K562 (cell line): ENCODE data around the gene HMOX2. TPM values are rescaled to one million over a fixed set of nuclear protein-coding genes. Genes with fewer than 3 reads are reported as not detected.

Experiments
- CBFB ChIP-seq: sonication (generic); formaldehyde crosslinking; IDR thresholded peaks from 2 replicates; pipeline ENCODE4 v1.4.0; 2020; ENCODE audit warnings: mild to moderate bottlenecking, missing genetic modification reagents
- ETV5 ChIP-seq: sonication (generic); formaldehyde crosslinking; IDR thresholded peaks from 2 replicates; pipeline ENCODE4 v1.4.0; 2020; ENCODE audit warnings: low read depth, mild to moderate bottlenecking, missing genetic modification reagents
- ILF3 ChIP-seq: fragments of 450-650 bp; IDR thresholded peaks from 2 replicates; pipeline ENCODE4 v1.6.1; 2018; ENCODE audit warnings: antibody characterized with exemption, mild to moderate bottlenecking, moderate library complexity, borderline replicate concordance
- JUNB ChIP-seq: fragments of 450-650 bp; formaldehyde crosslinking; conservative IDR thresholded peaks from 2 replicates; pipeline ENCODE4 v1.4.0; 2020; ENCODE audit warnings: mild to moderate bottlenecking
- KDM1A ChIP-seq, 2 experiments: fragments of 450-650 bp; IDR thresholded peaks; 2 replicates each; pipeline ENCODE4 v1.6.1; 2016; ENCODE audit warnings: mild to moderate bottlenecking in 2 of 2
- PCBP1 ChIP-seq: fragments of 200-400 bp; formaldehyde crosslinking; IDR thresholded peaks from 2 replicates; pipeline ENCODE4 v1.6.1; 2018; ENCODE audit warnings: mild to moderate bottlenecking, low read depth, low read length; ENCODE audit not compliant: poor library complexity, severe bottlenecking
- PML ChIP-seq: IDR thresholded peaks from 2 replicates; pipeline ENCODE4 v1.6.1; 2012; ENCODE audit warnings: low read length, inconsistent platforms
- RCOR1 ChIP-seq, 2 experiments: IDR thresholded peaks; 2 replicates each; pipeline ENCODE4 v1.6.1; 2012; ENCODE audit warnings: low read depth in 2 of 2, low read length in 2 of 2, borderline replicate concordance in 1 of 2, improper control_type of control experiment in 1 of 2
- RFX1 ChIP-seq: fragments of 450-650 bp; IDR thresholded peaks from 2 replicates; pipeline ENCODE4 v1.6.1; 2016; ENCODE audit warnings: mild to moderate bottlenecking, moderate library complexity
- SMARCA5 ChIP-seq: fragments of 450-650 bp; IDR thresholded peaks from 2 replicates; pipeline ENCODE4 v1.6.1; 2016
- STAT5A ChIP-seq: IDR thresholded peaks from 2 replicates; pipeline ENCODE4 v1.6.1; 2012; ENCODE audit warnings: low read length, inconsistent platforms, borderline replicate concordance
- ZKSCAN1 ChIP-seq: fragments of 150-350 bp; IDR thresholded peaks from 2 replicates; pipeline ENCODE4 v1.6.1; 2016; ENCODE audit warnings: low read depth, low read length
- ZNF175 ChIP-seq: fragments of 200-800 bp; sonication (Bioruptor generic); IDR thresholded peaks from 2 replicates; pipeline ENCODE4 v1.6.1; 2016; ENCODE audit warnings: low read depth, mild to moderate bottlenecking, missing genetic modification characterization, missing compliant biosample characterization
- ZNF212 ChIP-seq: fragments of 450-650 bp; formaldehyde crosslinking; IDR thresholded peaks from 2 replicates; pipeline ENCODE4 v1.4.0; 2020; ENCODE audit warnings: mild to moderate bottlenecking
- ZNF41 ChIP-seq: fragments of 250-450 bp; sonication (Bioruptor Pico); conservative IDR thresholded peaks from 2 replicates; pipeline ENCODE4 v1.4.0; 2020; ENCODE audit warnings: mild to moderate bottlenecking
- ZNF586 ChIP-seq: fragments of 450-650 bp; formaldehyde crosslinking; conservative IDR thresholded peaks from 2 replicates; pipeline ENCODE4 v1.4.0; 2020; ENCODE audit warnings: mild to moderate bottlenecking, moderate library complexity
- polyA plus RNA-seq, 8 experiments: library from polyadenylated mRNA; depleted of rRNA in 4 of 8; stranded (reverse) in 5 of 8; unstranded in 3 of 8; fragments of >200 nt; fragmentation: Nextera tagmentation in 2 of 8; fragmentation: Illumina TruSeq in 1 of 8; extraction: Ambion mirVana in 2 of 8; extraction: Trizol in 1 of 8; gene quantifications; 2 replicates each; pipeline versions ENCODE4 v1.2.1 to v1.2.3, GENCODE V29; 2011 to 2014; ENCODE audit warnings: inconsistent platforms in 1 of 8, missing spikeins in 1 of 8
- total RNA-seq, 7 experiments: library from RNA; depleted of rRNA in 6 of 7; stranded (reverse); fragments of >200 nt in 6 of 7; fragmentation: Illumina TruSeq in 2 of 7; extraction: Trizol in 2 of 7; gene quantifications; 2 replicates each; pipeline versions ENCODE4 v1.2.1 to v1.2.3, GENCODE V29; 2011 to 2021; ENCODE audit warnings: low replicate concordance in 1 of 7
- TF ChIP-seq, protein P1 (sequence below): sonication (generic); formaldehyde crosslinking; IDR thresholded peaks from 2 replicates; pipeline ENCODE4 v1.5.0; 2020; ENCODE audit warnings: missing genetic modification reagents
- TF ChIP-seq, protein P2 (sequence below): fragments of 450-650 bp; IDR thresholded peaks from 2 replicates; pipeline ENCODE4 v1.6.1; 2014; ENCODE audit warnings: low read depth, mild to moderate bottlenecking, moderate library complexity, borderline replicate concordance
- TF ChIP-seq, protein P3 (sequence below): sonication (generic); formaldehyde crosslinking; IDR thresholded peaks from 2 replicates; pipeline ENCODE4 v1.9.0; 2022; ENCODE audit warnings: mild to moderate bottlenecking, missing genetic modification reagents
- TF ChIP-seq, protein P4 (sequence below): sonication (generic); formaldehyde crosslinking; IDR thresholded peaks from 2 replicates; pipeline ENCODE4 v1.8.0; 2022; ENCODE audit warnings: mild to moderate bottlenecking, missing genetic modification reagents
- TF ChIP-seq, protein P5 (sequence below): sonication (generic); formaldehyde crosslinking; IDR thresholded peaks from 2 replicates; pipeline ENCODE4 v1.9.0; 2022; ENCODE audit warnings: mild to moderate bottlenecking, missing genetic modification reagents
- TF ChIP-seq, protein P6 (sequence below): fragments of 450-650 bp; IDR thresholded peaks from 2 replicates; pipeline ENCODE4 v1.6.1; 2017; ENCODE audit warnings: antibody characterized with exemption

HMOX2 gene
- total and polyA plus RNA-seq, 9 of the 15 experiments (the other 6 are each of a cell fraction or from before 2014, with no cell fraction given), result 26.8 to 87.4 (median 57.4) TPM

DNA sequence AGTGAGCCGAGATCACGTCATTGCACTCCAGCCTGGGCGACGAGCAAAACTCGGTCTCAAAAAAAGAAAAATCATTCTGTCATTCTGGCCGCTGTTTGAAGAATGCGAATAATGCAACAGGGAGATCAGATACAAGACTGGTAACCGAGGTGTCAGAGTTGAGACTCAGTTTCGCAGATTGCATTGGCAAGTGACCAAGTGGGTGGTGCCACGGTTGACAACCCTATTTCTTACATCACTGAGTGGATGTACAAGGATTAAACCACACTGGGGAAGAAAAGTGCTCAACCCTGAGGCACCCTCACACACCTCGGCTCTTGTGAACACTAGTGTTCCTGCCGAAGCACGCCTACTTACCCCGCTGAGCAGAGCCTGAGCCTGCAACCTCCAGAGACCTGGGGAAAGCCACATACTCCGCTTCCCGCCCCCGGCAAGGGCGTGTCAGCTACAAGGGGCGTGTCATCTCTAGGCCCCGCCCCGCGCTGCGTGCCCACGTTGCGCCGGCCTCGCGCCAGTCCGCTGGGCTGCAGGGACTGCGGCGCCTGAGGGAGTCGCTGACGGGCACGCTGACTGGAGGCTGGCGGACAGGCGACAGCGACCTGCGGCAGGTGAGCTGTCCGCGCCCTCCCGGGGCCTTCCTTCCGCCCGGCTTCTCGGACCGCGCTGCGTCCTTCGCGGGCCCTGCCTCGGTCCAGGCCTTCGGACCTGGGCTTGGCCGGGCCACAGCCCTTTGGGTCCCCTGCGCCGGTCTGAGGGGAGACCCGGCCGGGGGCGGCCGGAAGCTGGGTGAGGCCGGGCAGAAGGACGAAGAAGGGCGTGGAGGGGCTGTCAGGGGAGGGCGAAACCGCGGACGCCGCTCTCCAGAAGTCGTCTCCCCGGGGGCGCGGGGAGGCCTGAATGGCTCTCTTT is at the start of gene HMOX2 (continued):
- TF ChIP-seq PML (0 out of 2 replicates have a peak, but pooled peaks have one; percentile 17), RFX1 (no peak), ZNF175 (CRISPR knock-in tag) (no peak), PCBP1 (no peak), KDM1A (IDR thresholded peaks at IDR 0.05) (peak; percentile 32 to 59; a peak in 2 of 4 replicates), ZNF41 (CRISPR knock-in tag) (no peak), ZNF212 (CRISPR knock-in tag) (no peak), STAT5A (no peak), ZKSCAN1 (0 out of 2 replicates have a peak, but pooled peaks have one; percentile 26), ILF3 (no peak; the same call in 1 of the 2 replicates), ZNF586 (CRISPR knock-in tag) (no peak), ETV5 (CRISPR knock-in tag) (peak; percentile 58; the same call in 1 of the 2 replicates), JUNB (CRISPR knock-in tag) (no peak), SMARCA5 (no peak), RCOR1 (IDR thresholded peaks at IDR 0.05; ENCODE audit: borderline replicate concordance in 1 of 2, low read depth in 2 of 2, low read length in 2 of 2) (peak in 1 of 2 experiments; percentile 48; a peak in 2 of 4 replicates), CBFB (CRISPR knock-in tag) (no peak)
- TF ChIP-seq, protein P1, sequence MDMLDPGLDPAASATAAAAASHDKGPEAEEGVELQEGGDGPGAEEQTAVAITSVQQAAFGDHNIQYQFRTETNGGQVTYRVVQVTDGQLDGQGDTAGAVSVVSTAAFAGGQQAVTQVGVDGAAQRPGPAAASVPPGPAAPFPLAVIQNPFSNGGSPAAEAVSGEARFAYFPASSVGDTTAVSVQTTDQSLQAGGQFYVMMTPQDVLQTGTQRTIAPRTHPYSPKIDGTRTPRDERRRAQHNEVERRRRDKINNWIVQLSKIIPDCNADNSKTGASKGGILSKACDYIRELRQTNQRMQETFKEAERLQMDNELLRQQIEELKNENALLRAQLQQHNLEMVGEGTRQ (CRISPR knock-in tag), result no peak
- TF ChIP-seq, protein P2, sequence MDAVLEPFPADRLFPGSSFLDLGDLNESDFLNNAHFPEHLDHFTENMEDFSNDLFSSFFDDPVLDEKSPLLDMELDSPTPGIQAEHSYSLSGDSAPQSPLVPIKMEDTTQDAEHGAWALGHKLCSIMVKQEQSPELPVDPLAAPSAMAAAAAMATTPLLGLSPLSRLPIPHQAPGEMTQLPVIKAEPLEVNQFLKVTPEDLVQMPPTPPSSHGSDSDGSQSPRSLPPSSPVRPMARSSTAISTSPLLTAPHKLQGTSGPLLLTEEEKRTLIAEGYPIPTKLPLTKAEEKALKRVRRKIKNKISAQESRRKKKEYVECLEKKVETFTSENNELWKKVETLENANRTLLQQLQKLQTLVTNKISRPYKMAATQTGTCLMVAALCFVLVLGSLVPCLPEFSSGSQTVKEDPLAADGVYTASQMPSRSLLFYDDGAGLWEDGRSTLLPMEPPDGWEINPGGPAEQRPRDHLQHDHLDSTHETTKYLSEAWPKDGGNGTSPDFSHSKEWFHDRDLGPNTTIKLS, result no peak; the same call in 1 of the 2 replicates
- TF ChIP-seq, protein P3, sequence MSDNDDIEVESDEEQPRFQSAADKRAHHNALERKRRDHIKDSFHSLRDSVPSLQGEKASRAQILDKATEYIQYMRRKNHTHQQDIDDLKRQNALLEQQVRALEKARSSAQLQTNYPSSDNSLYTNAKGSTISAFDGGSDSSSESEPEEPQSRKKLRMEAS (CRISPR knock-in tag), result peak; percentile 96
- TF ChIP-seq, protein P4, sequence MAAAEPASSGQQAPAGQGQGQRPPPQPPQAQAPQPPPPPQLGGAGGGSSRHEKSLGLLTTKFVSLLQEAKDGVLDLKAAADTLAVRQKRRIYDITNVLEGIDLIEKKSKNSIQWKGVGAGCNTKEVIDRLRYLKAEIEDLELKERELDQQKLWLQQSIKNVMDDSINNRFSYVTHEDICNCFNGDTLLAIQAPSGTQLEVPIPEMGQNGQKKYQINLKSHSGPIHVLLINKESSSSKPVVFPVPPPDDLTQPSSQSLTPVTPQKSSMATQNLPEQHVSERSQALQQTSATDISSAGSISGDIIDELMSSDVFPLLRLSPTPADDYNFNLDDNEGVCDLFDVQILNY (CRISPR knock-in tag), result no peak
- TF ChIP-seq, protein P5, sequence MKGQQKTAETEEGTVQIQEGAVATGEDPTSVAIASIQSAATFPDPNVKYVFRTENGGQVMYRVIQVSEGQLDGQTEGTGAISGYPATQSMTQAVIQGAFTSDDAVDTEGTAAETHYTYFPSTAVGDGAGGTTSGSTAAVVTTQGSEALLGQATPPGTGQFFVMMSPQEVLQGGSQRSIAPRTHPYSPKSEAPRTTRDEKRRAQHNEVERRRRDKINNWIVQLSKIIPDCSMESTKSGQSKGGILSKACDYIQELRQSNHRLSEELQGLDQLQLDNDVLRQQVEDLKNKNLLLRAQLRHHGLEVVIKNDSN (CRISPR knock-in tag), result peak; percentile 66
- TF ChIP-seq, protein P6, sequence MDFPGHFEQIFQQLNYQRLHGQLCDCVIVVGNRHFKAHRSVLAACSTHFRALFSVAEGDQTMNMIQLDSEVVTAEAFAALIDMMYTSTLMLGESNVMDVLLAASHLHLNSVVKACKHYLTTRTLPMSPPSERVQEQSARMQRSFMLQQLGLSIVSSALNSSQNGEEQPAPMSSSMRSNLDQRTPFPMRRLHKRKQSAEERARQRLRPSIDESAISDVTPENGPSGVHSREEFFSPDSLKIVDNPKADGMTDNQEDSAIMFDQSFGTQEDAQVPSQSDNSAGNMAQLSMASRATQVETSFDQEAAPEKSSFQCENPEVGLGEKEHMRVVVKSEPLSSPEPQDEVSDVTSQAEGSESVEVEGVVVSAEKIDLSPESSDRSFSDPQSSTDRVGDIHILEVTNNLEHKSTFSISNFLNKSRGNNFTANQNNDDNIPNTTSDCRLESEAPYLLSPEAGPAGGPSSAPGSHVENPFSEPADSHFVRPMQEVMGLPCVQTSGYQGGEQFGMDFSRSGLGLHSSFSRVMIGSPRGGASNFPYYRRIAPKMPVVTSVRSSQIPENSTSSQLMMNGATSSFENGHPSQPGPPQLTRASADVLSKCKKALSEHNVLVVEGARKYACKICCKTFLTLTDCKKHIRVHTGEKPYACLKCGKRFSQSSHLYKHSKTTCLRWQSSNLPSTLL, result no peak
